GM21825 (cell line): ENCODE measurements around the gene GPR158.

Experiments used
- ATAC-seq: cut with Tn5 transposase; IDR thresholded peaks from one replicate; pipeline ENCODE4 v1.9.1; 2021; ENCODE audit warnings: mild to moderate bottlenecking, moderate library complexity; ENCODE audit not compliant: unreplicated experiment

The GPR158 gene

GRCh38 chr10:25492680-25493079 lies 317.9 kb downstream of the GPR158 start:
- no peak for ATAC-seq

GRCh38 chr10:25493122-25493893 lies 318.5 kb downstream of the GPR158 start:
- ATAC-seq, result no peak

- ATAC-seq, result no peak
Measured at GRCh38 chr10:25497246-25497645, 322.4 kb downstream of the GPR158 start.

- no peak for ATAC-seq
Measured at GRCh38 chr10:25498645-25499044, 323.8 kb downstream of the GPR158 start.

- no peak for ATAC-seq
Measured at GRCh38 chr10:25501912-25502311, 327.1 kb downstream of the GPR158 start.

GRCh38 chr10:25502453-25502852 lies 327.7 kb downstream of the GPR158 start:
- ATAC-seq, result no peak

GRCh38 chr10:25504306-25504705 lies 329.5 kb downstream of the GPR158 start:
- no peak for ATAC-seq

GRCh38 chr10:25504838-25505237 lies 330.0 kb downstream of the GPR158 start:
- ATAC-seq, result no peak

GRCh38 chr10:25505466-25505865 lies 330.7 kb downstream of the GPR158 start:
- ATAC-seq, result no peak

GRCh38 chr10:25506821-25507335 lies 332.1 kb downstream of the GPR158 start:
- ATAC-seq, result no peak

GRCh38 chr10:25508112-25508815 lies 333.5 kb downstream of the GPR158 start:
- no peak for ATAC-seq

- no peak for ATAC-seq
Measured at GRCh38 chr10:25509151-25509550, 334.4 kb downstream of the GPR158 start.

- no peak for ATAC-seq
Measured at GRCh38 chr10:25522294-25522693, 347.5 kb downstream of the GPR158 start.

GRCh38 chr10:25522946-25523608 lies 348.3 kb downstream of the GPR158 start:
- no peak for ATAC-seq

- no peak for ATAC-seq
Measured at GRCh38 chr10:25530306-25530705, 355.5 kb downstream of the GPR158 start.

- no peak for ATAC-seq
Measured at GRCh38 chr10:25531457-25532061, 356.8 kb downstream of the GPR158 start.

GRCh38 chr10:25532213-25532612 lies 357.4 kb downstream of the GPR158 start:
- no peak for ATAC-seq

GRCh38 chr10:25536027-25536426 lies 361.2 kb downstream of the GPR158 start:
- ATAC-seq, result no peak

- no peak for ATAC-seq
Measured at GRCh38 chr10:25547382-25547781, 372.6 kb downstream of the GPR158 start.

GRCh38 chr10:25552283-25552919 lies 377.6 kb downstream of the GPR158 start:
- no peak for ATAC-seq

GRCh38 chr10:25555865-25556264 lies 381.1 kb downstream of the GPR158 start:
- ATAC-seq, result no peak
